ENCODE results near the gene PIK3R1.

The PIK3R1 gene

DNA sequence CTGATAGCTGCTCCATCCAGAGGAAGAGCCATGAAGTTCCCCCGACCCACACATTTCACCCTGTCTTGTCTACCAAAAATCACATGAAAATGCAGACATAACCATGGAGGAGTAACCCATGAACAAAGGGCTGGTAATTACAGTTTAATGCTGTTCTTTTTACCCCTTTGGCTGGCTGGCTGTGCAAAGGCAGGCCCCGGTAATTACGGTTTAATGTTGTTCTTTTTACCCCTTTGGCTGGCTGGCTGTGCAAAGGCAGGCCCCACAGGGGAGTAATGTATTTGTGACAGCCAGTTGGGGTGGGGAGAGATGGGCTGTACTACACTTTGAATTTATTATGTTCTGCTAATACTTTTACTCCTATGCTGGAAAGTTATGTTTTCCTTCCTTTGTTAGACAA, 41.7 kb downstream of the PIK3R1 start:
- Histone ChIP-seq H3K36me3 (ENCODE audit: control insufficient read depth, low read length) (0 out of 2 replicates have a peak, but pooled peaks cover 8% of the 10 kb centered on the region), H3K4me3 (ENCODE audit: low read length) (no peak overlapping the region), H3K9me2 (replicated peaks; ENCODE audit: control insufficient read depth, low read length) (no peaks in the 10 kb centered on the region), H3K4me1 (ENCODE audit: control insufficient read depth, low read length) (no peaks in the 10 kb centered on the region), H3K9me3 (ENCODE audit: control insufficient read depth, insufficient read depth, low read length) (no peaks in the 10 kb centered on the region), H3F3A (ENCODE audit: control insufficient read depth, insufficient read depth) (peaks cover 7% of the 10 kb centered on the region), H3K27me3 (ENCODE audit: control insufficient read depth, low read length) (no peaks in the 10 kb centered on the region), H4K20me1 (ENCODE audit: control insufficient read depth, insufficient read depth, low read depth, low read length) (no peaks in the 10 kb centered on the region; the same call in 1 of the 2 replicates), H3K79me2 (ENCODE audit: control insufficient read depth, low read length) (peaks cover 42% of the 10 kb centered on the region), H3K27ac (ENCODE audit: low read depth, low read length) (no peak overlapping the region), H3K4me2 (ENCODE audit: low read length) (no peak overlapping the region)
- TF ChIP-seq EZH2phosphoT487 (IDR thresholded peaks at IDR 0.05; ENCODE audit: borderline replicate concordance, low read length), result no peak
- TF ChIP-seq, protein P1, sequence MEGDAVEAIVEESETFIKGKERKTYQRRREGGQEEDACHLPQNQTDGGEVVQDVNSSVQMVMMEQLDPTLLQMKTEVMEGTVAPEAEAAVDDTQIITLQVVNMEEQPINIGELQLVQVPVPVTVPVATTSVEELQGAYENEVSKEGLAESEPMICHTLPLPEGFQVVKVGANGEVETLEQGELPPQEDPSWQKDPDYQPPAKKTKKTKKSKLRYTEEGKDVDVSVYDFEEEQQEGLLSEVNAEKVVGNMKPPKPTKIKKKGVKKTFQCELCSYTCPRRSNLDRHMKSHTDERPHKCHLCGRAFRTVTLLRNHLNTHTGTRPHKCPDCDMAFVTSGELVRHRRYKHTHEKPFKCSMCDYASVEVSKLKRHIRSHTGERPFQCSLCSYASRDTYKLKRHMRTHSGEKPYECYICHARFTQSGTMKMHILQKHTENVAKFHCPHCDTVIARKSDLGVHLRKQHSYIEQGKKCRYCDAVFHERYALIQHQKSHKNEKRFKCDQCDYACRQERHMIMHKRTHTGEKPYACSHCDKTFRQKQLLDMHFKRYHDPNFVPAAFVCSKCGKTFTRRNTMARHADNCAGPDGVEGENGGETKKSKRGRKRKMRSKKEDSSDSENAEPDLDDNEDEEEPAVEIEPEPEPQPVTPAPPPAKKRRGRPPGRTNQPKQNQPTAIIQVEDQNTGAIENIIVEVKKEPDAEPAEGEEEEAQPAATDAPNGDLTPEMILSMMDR (IDR thresholded peaks at IDR 0.05; ENCODE audit: low read depth, low read length, poor library complexity, severe bottlenecking), result no peak

DNA sequence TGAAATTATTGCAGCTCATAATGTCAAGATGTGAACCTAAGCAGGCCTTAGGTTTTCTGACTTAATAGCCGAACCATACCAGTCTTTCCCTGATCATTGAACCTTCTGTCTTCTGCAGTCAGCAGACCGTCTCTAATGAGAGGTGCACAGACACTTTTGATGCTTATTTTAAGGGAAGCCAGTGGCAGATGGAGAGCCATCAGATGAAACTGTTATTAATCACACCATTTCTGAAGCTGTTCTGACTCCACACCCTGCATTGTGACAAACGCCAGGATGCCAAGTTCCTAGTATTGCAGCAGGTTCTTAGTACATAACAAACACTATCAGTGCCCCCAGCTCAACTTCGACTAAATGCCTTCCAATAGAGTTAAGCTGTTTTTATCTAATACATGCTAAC, 43.0 kb downstream of the PIK3R1 start:
- H3K4me3 ChIP-seq (ENCODE audit: low read length), result no peak overlapping the region
- peaks cover 8% of the 10 kb centered on the region for H3F3A ChIP-seq (ENCODE audit: control insufficient read depth, insufficient read depth)
- H3K9me2 ChIP-seq (replicated peaks; ENCODE audit: control insufficient read depth, low read length), result no peaks in the 10 kb centered on the region
- 0 out of 2 replicates have a peak, but pooled peaks cover 8% of the 10 kb centered on the region for H3K36me3 ChIP-seq (ENCODE audit: control insufficient read depth, low read length)
- no peaks in the 10 kb centered on the region for H3K9me3 ChIP-seq (ENCODE audit: control insufficient read depth, insufficient read depth, low read length)
- no peaks in the 10 kb centered on the region; the same call in 1 of the 2 replicates for H4K20me1 ChIP-seq (ENCODE audit: control insufficient read depth, insufficient read depth, low read depth, low read length)
- no peaks in the 10 kb centered on the region for H3K27me3 ChIP-seq (ENCODE audit: control insufficient read depth, low read length)
- TF ChIP-seq, protein P1 (IDR thresholded peaks at IDR 0.05; ENCODE audit: low read depth, low read length, poor library complexity, severe bottlenecking), result no peak
- no peak for TF ChIP-seq EZH2phosphoT487 (IDR thresholded peaks at IDR 0.05; ENCODE audit: borderline replicate concordance, low read length)
- no peak overlapping the region for H3K27ac ChIP-seq (ENCODE audit: low read depth, low read length)
- no peak overlapping the region for H3K4me2 ChIP-seq (ENCODE audit: low read length)
- peaks cover 32% of the 10 kb centered on the region for H3K79me2 ChIP-seq (ENCODE audit: control insufficient read depth, low read length)
- H3K4me1 ChIP-seq (ENCODE audit: control insufficient read depth, low read length), result no peaks in the 10 kb centered on the region

DNA sequence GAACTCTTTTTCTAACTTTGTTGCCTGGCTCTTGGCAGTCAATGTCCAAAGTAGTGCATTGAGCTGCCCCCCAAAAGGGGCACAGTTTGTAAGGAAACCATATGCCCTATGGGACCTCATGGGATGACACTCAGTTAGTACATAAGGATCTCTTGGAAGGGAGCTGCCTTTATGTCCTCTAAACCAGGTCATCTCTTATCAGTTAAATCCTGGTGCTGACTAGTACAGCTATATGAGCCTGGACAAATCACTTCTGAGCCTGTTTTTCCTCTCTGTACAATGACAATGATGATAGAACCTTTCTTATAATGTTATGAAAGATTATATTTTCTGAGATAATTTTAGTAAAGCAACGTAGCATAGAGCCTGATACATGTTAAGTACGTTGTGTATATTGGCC, 44.1 kb downstream of the PIK3R1 start:
- 0 out of 2 replicates have a peak, but pooled peaks cover 8% of the 10 kb centered on the region for H3K36me3 ChIP-seq (ENCODE audit: control insufficient read depth, low read length)
- H3K9me3 ChIP-seq (ENCODE audit: control insufficient read depth, insufficient read depth, low read length), result no peaks in the 10 kb centered on the region
- no peaks in the 10 kb centered on the region for H3K27me3 ChIP-seq (ENCODE audit: control insufficient read depth, low read length)
- no peak overlapping the region for H3K4me3 ChIP-seq (ENCODE audit: low read length)
- H3K4me1 ChIP-seq (ENCODE audit: control insufficient read depth, low read length), result no peaks in the 10 kb centered on the region
- TF ChIP-seq, protein P1 (IDR thresholded peaks at IDR 0.05; ENCODE audit: low read depth, low read length, poor library complexity, severe bottlenecking), result no peak
- no peak for TF ChIP-seq EZH2phosphoT487 (IDR thresholded peaks at IDR 0.05; ENCODE audit: borderline replicate concordance, low read length)
- peaks cover 8% of the 10 kb centered on the region for H3F3A ChIP-seq (ENCODE audit: control insufficient read depth, insufficient read depth)
- no peaks in the 10 kb centered on the region for H3K9me2 ChIP-seq (replicated peaks; ENCODE audit: control insufficient read depth, low read length)
- no peak overlapping the region for H3K4me2 ChIP-seq (ENCODE audit: low read length)
- no peaks in the 10 kb centered on the region; the same call in 1 of the 2 replicates for H4K20me1 ChIP-seq (ENCODE audit: control insufficient read depth, insufficient read depth, low read depth, low read length)
- peaks cover 35% of the 10 kb centered on the region for H3K79me2 ChIP-seq (ENCODE audit: control insufficient read depth, low read length)
- H3K27ac ChIP-seq (ENCODE audit: low read depth, low read length), result no peak overlapping the region
